ENCODE results near the gene ALDH1L2. TPM values are rescaled to one million over a fixed set of nuclear protein-coding genes. Genes with fewer than 3 reads are reported as not detected.

The ALDH1L2 gene
- total and polyA plus RNA-seq, 9 of the 15 experiments (the other 6 are each of a cell fraction or from before 2014, with no cell fraction given): 1.1 to 9.9 (median 3.8) TPM

DNA sequence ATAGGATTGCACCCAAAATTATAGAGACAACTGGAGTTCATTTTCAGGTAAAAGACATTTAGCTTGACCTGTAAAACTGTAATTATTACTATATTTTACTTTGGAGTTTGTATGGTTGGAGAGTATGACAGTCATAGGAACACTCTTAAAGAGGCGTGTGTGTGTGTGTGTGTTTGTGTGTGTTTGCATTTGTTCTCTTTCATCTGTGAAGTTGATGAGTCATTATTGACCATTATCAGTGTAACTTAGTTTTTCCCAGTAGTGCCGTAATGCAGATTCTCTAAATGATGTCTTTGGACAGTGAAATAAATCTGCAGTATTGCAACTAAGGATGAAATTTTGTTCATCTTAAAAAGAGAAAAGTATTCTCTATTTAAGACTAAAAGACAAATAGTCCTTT is 36.3 kb upstream of the ALDH1L2 start (continued):
- TF ChIP-seq, protein P1, sequence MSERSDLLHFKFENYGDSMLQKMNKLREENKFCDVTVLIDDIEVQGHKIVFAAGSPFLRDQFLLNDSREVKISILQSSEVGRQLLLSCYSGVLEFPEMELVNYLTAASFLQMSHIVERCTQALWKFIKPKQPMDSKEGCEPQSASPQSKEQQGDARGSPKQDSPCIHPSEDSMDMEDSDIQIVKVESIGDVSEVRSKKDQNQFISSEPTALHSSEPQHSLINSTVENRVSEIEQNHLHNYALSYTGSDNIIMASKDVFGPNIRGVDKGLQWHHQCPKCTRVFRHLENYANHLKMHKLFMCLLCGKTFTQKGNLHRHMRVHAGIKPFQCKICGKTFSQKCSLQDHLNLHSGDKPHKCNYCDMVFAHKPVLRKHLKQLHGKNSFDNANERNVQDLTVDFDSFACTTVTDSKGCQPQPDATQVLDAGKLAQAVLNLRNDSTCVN (CRISPR knock-in tag; IDR thresholded peaks at IDR 0.05): no peak
- TF ChIP-seq, protein P2, sequence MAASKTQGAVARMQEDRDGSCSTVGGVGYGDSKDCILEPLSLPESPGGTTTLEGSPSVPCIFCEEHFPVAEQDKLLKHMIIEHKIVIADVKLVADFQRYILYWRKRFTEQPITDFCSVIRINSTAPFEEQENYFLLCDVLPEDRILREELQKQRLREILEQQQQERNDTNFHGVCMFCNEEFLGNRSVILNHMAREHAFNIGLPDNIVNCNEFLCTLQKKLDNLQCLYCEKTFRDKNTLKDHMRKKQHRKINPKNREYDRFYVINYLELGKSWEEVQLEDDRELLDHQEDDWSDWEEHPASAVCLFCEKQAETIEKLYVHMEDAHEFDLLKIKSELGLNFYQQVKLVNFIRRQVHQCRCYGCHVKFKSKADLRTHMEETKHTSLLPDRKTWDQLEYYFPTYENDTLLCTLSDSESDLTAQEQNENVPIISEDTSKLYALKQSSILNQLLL (CRISPR knock-in tag; IDR thresholded peaks at IDR 0.05; ENCODE audit: borderline replicate concordance): no peak
- TF ChIP-seq RBM39 (optimal IDR thresholded peaks at IDR 0.05; ENCODE audit: low read depth, low read length) (no peak), ZNF785 (CRISPR knock-in tag; IDR thresholded peaks at IDR 0.05) (no peak), POLR3G (IDR thresholded peaks at IDR 0.05; ENCODE audit: extremely low read depth, insufficient read length, insufficient replicate concordance) (no peak), SMARCE1 (IDR thresholded peaks at IDR 0.05) (0 out of 2 replicates have a peak, but pooled peaks have one; percentile 50), CHCHD3 (CRISPR knock-in tag; IDR thresholded peaks at IDR 0.05) (no peak), GATA2 (CRISPR knock-in tag; IDR thresholded peaks at IDR 0.05) (no peak), DPF2 (IDR thresholded peaks at IDR 0.05) (peak; percentile 72), NCOA4 (IDR thresholded peaks at IDR 0.05; ENCODE audit: partially characterized antibody) (no peak), ZFP30 (CRISPR knock-in tag; IDR thresholded peaks at IDR 0.05; ENCODE audit: borderline replicate concordance) (no peak)
- TF ChIP-seq, protein P3, sequence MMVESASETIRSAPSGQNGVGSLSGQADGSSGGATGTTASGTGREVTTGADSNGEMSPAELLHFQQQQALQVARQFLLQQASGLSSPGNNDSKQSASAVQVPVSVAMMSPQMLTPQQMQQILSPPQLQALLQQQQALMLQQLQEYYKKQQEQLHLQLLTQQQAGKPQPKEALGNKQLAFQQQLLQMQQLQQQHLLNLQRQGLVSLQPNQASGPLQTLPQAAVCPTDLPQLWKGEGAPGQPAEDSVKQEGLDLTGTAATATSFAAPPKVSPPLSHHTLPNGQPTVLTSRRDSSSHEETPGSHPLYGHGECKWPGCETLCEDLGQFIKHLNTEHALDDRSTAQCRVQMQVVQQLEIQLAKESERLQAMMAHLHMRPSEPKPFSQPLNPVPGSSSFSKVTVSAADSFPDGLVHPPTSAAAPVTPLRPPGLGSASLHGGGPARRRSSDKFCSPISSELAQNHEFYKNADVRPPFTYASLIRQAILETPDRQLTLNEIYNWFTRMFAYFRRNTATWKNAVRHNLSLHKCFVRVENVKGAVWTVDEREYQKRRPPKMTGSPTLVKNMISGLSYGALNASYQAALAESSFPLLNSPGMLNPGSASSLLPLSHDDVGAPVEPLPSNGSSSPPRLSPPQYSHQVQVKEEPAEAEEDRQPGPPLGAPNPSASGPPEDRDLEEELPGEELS (CRISPR knock-in tag; IDR thresholded peaks at IDR 0.05; ENCODE audit: borderline replicate concordance): no peak
- TF ChIP-seq, protein P4, sequence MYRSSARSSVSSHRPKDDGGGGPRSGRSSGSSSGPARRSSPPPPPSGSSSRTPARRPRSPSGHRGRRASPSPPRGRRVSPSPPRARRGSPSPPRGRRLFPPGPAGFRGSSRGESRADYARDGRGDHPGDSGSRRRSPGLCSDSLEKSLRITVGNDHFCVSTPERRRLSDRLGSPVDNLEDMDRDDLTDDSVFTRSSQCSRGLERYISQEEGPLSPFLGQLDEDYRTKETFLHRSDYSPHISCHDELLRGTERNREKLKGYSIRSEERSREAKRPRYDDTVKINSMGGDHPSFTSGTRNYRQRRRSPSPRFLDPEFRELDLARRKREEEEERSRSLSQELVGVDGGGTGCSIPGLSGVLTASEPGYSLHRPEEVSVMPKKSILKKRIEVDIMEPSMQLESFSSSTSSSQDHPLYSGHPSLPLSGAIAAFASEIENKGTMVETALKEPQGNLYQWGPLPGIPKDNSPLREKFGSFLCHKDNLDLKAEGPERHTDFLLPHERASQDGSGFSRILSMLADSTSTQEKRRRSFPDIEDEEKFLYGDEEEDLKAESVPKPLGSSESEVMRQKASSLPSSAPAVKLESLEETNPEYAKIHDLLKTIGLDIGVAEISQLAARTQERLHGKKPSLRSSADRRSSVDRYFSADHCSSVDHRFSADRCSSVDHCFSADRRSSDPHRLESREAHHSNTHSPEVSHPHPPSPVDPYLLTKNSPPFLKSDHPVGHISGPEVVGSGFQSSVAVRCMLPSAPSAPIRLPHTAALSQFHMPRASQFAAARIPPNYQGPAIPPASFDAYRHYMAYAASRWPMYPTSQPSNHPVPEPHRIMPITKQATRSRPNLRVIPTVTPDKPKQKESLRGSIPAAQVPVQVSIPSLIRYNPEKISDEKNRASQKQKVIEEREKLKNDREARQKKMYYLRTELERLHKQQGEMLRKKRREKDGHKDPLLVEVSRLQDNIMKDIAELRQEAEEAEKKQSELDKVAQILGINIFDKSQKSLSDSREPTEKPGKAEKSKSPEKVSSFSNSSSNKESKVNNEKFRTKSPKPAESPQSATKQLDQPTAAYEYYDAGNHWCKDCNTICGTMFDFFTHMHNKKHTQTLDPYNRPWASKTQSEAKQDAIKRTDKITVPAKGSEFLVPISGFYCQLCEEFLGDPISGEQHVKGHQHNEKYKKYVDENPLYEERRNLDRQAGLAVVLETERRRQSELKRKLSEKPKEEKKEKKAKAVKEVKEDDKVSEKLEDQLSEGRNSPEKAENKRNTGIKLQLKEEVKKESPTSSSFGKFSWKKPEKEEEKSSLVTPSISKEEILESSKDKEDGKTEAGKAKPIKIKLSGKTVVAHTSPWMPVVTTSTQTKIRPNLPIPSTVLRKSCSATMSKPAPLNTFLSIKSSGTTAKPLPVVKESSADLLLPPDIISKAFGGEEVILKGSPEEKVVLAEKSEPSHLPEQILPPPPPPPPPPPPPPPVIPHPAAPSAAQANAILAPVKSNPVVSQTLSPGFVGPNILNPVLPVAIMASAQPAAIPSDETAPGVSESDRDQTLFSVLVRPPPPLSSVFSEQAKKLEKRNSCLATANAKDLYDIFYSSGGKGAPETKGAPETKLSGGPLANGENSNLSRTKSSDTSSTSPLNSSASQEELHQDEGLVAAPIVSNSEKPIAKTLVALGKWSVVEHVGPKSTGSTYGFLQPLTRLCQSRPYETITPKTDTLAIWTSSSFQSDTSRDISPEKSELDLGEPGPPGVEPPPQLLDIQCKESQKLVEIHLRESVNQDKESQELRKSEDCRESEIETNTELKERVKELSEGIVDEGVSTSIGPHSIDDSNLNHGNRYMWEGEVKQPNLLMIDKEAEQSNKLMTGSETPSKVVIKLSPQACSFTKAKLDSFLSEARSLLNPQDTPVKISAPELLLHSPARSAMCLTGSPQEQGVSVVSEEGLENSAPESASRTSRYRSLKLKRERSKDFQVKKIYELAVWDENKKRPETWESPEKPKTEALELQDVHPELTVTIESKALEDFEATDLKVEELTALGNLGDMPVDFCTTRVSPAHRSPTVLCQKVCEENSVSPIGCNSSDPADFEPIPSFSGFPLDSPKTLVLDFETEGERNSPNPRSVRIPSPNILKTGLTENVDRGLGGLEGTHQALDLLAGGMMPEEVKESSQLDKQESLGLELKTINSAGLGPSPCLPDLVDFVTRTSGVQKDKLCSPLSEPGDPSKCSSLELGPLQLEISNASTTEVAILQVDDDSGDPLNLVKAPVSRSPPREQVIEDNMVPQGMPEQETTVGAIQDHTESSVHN (IDR thresholded peaks at IDR 0.05; ENCODE audit: borderline replicate concordance in 1 of 2, low read depth in 1 of 2): no peak
- TF ChIP-seq, protein P5, sequence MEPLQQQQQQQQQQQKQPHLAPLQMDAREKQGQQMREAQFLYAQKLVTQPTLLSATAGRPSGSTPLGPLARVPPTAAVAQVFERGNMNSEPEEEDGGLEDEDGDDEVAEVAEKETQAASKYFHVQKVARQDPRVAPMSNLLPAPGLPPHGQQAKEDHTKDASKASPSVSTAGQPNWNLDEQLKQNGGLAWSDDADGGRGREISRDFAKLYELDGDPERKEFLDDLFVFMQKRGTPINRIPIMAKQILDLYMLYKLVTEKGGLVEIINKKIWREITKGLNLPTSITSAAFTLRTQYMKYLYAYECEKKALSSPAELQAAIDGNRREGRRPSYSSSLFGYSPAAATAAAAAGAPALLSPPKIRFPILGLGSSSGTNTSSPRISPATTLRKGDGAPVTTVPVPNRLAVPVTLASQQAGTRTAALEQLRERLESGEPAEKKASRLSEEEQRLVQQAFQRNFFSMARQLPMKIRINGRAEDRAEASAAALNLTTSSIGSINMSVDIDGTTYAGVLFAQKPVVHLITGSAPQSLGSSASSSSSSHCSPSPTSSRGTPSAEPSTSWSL (CRISPR knock-in tag; IDR thresholded peaks at IDR 0.05; ENCODE audit: borderline replicate concordance): no peak

Measured in K562 (cell line).